WTC11 (cell line): ENCODE measurements around the gene NFAT5.

Experiments
- CBFB ChIP-seq: sonication (generic); formaldehyde crosslinking; IDR thresholded peaks from 2 replicates; pipeline ENCODE4 v1.8.1; 2022; ENCODE audit warnings: mild to moderate bottlenecking, low read depth, missing genetic modification reagents
- CDX4 ChIP-seq: fragments of 250-450 bp; sonication (Bioruptor Pico); IDR thresholded peaks from 2 replicates; pipeline ENCODE4 v1.9.0; 2021; ENCODE audit warnings: moderate library complexity, mild to moderate bottlenecking, inconsistent platforms, borderline replicate concordance
- CTCF ChIP-seq: fragments of 200-600 bp; IDR thresholded peaks from 2 replicates; pipeline ENCODE4 v1.8.0; 2022; ENCODE audit warnings: antibody characterized with exemption
- MAX ChIP-seq: sonication (generic); formaldehyde crosslinking; IDR thresholded peaks from 2 replicates; pipeline ENCODE4 v1.8.0; 2022; ENCODE audit warnings: mild to moderate bottlenecking, missing genetic modification reagents
- NFYB ChIP-seq: sonication (generic); formaldehyde crosslinking; conservative IDR thresholded peaks from 2 replicates; pipeline ENCODE4 v1.8.0; 2022; ENCODE audit warnings: low read depth, missing genetic modification reagents
- NR3C1 ChIP-seq: sonication (generic); formaldehyde crosslinking; conservative IDR thresholded peaks from 2 replicates; pipeline ENCODE4 v1.8.1; 2023; ENCODE audit warnings: low read depth, mild to moderate bottlenecking, missing genetic modification reagents
- SOX15 ChIP-seq: fragments of 250-450 bp; sonication (Bioruptor Pico); IDR thresholded peaks from 2 replicates; pipeline ENCODE4 v1.9.0; 2021; ENCODE audit warnings: mild to moderate bottlenecking
- ZNF121 ChIP-seq: sonication (generic); formaldehyde crosslinking; IDR thresholded peaks from 2 replicates; pipeline ENCODE4 v1.8.0; 2023; ENCODE audit warnings: missing genetic modification reagents
- ZNF512 ChIP-seq: sonication (generic); formaldehyde crosslinking; IDR thresholded peaks from 2 replicates; pipeline ENCODE4 v1.8.1; 2022; ENCODE audit warnings: missing genetic modification reagents, borderline replicate concordance

GRCh38 chr16:69595127-69596036 lies 29.6 kb downstream of the NFAT5 start:
- TF ChIP-seq CTCF (no peak), ZNF512 (CRISPR knock-in tag) (no peak), MAX (CRISPR knock-in tag) (no peak), CBFB (CRISPR knock-in tag) (no peak), ZNF121 (CRISPR knock-in tag) (no peak), NFYB (no peak), CDX4 (CRISPR knock-in tag) (no peak), SOX15 (no peak), NR3C1 (CRISPR knock-in tag) (no peak)
